HG03064 (cell line): ENCODE measurements around the gene GID8.
"Not testable (repeated sequence)": the region's sequence is repeated elsewhere in the genome, so short reads cannot be mapped to it uniquely, and the experiment has no call there.

Experiments used
- ATAC-seq: cut with Tn5 transposase; IDR thresholded peaks from one replicate; pipeline ENCODE4 v1.9.1; 2021; ENCODE audit warnings: low read depth; ENCODE audit not compliant: unreplicated experiment

GID8 gene

DNA sequence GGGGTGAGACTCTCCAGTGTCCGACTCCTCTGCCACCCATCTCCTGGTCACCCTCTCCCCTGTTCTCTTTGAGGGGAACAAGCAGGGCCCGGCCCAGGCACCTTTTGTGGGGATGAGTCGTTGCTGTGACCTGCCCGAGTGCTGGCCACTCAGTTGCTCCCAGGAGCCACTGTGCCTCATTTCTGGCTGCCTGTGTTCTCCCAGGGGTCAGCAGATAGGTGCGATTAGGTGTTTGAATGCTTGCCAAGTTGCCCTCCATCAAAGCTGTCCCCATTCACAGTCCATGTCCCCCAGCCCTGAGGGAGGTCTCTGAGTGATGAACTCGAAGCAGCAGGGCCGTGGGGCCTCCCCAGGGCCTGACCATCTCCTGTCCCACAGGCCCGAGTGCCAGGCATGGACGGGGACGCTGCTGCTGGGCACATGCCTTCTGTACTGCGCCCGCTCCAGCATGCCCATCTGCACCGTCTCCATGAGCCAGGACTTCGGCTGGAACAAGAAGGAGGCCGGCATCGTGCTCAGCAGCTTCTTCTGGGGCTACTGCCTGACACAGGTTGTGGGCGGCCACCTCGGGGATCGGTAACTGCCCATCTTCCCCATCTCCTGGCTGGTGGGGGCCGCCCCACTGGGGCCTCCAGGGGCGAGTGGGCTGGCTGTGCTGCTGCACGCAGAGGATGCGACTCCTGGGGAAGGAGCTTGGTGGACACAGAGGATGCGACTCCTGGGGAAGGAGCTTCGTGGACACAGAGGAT, 18.6 kb downstream of the GID8 start:
- no peak for ATAC-seq

DNA sequence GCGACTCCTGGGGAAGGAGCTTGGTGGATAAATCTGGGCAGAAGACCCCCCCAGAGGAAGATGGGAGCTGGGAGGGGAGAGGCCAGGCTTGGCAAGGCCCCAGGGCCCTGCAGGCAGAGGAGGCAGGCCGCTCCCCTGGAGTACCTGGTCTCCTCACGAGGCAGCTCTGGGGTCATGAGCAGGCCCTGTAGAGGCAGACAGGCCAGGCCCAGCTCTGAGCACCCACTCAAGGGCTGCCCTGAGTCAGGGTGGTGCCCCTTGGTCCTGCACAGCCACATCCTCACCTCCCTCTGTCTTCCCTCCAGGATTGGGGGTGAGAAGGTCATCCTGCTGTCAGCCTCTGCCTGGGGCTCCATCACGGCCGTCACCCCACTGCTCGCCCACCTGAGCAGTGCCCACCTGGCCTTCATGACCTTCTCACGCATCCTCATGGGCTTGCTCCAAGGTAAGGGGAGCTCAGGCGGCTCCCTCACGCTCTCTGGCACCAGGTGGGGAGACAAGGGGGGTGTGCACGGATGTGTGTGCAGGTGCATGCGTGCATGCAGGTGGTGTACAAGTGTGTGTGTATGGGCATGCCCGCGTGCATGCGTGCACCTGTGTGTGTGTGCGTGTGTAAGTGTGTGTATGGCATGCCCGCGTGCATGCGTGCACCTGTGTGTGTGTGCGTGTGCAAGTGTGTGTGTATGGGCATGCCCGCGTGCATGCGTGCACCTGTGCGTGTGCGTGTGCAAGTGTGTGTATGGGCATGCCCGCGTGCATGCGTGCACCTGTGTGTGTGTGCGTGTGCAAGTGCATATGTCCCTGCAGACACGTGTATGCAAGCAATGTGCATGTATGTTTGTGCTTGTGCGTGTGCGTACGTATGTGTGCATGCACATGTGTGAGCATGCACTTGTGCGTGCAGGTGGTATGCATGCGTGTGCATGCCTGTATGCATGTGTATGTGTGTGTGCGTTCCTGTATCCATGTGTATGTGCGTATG, 19.5 kb downstream of the GID8 start:
- ATAC-seq: no peak

DNA sequence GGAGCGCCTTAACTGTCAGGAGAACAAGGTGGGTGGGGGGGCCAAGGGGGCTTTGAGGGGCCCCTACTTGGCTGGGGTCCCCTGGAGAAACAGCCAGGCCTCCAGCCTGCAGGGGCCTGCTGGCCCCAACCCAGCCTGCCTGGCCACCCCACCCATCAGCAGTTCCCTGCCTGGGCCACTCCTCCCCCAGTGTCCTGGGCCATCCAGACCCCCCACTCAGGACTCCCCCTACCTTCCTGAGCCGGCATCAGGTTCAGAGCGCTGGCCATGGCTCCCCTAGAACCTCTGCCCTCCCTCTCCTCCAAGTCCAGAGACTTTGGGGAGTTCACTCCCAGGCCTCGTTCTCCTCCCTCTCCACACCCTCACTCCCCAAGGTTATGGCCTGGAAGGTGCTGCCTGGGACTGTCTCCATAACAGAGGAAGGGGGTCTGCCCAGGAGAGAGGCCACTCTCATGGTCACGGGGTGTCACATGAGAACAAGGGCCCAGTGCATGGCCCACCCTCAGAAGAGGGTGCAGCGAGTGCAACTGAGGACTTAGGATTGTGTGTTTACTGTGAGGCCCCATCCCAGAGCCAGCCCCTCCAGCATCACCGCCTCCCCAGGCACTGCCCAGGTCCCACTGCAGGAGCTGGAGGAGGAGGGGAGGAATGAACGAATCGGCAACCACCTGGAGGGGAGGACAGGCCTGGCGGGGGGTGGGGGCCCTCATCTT, 20.6 kb downstream of the GID8 start:
- no peak for ATAC-seq

DNA sequence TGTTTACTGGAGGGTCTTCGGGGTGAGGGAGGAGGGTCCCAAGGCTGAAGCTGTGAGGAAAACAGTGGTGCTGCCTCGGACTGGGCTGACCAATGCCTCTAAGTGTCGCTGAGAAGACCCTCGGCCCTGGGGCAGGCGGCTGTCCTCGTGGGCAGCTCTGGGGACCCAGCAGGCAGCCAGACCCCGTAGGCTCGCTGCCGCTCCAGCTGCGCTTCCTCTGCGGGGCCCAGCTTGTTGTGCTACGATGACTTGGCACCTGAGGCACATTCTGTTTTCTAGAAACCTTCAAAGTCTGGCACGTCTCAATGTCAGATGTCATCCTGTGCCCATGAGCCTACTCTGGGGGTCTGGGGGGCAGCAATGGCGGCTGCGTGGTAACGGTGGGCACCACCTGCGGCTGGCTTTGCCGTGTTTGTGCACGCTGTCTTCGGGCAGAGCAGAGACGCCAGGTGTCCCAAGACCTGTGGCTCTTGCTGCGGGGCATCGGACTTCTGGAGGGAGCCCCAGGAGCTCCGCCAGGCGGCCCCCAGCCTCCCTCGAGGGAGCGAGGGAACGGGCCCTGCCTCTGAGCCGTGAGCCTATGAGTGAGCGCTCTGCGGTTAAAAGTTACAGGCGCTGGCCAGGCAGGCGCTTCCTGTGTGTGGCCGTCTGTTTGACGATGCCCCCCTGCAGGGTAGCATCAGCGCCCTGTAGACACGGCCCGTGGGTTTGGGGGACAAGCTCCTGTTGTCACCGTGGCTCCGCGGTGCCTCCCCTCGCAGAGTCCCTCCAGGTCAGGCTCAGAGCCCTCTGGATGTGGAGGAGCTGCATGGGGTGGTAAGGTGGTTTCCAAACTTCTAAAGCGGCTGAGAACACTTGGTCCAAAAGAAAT, 21.4 kb downstream of the GID8 start:
- ATAC-seq: no peak

DNA sequence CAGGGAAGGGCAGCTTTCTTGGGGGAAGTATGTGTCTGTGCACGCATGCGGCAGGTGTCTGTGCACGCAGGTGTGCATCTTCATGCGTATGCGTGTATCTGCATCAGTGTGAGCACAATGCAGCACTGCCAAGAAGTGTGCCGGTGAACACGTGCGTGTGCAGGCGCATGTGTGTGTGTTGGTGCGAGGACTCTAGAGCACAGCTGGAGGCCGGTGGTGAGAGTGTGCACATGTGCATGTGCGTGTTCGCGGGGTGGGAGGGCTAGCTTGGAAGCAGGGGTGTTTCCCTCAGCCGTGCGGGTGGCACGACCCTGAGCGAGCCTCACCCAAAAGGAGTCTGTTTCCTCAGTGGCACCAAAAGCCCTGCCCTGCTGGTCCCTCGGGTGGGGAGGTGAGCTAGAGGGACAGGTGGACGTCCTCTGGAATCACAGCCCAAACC, 22.1 kb downstream of the GID8 start:
- no peak for ATAC-seq

DNA sequence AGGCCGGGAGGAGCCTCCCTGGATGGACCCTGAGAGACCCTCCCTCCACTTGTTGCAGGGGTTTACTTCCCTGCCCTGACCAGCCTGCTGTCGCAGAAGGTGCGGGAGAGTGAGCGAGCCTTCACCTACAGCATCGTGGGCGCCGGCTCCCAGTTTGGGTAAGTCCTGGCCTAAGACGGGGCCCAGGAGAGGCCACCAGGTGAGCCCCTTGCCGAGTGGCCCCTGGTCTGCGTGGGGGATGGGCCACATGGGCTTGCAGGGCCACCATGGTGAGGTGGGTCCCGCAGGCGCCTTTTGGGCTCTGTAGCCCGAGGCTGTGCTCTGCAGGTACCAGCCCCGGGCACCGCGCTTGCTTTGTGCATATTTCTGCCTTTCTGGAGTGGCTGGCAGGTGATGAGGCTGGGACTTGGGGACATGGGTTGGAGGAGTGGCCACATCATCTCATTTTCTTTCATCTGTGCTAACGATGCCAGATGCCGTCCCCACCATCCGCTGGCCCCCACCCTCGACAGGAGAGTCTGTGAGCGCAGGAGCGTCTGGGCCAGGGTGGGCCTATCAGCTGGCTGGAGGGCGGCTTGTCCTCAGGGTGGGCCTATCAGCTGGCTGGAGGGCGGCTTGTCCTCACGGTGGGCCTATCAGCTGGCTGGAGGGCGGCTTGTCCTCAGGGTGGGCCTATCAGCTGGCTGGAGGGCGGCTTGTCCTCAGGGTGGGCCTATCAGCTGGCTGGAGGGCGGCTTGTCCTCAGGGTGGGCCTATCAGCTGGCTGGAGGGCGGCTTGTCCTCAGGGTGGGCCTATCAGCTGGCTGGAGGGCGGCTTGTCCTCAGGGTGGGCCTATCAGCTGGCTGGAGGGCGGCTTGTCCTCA, 22.7 kb downstream of the GID8 start:
- ATAC-seq: not testable (repeated sequence)

DNA sequence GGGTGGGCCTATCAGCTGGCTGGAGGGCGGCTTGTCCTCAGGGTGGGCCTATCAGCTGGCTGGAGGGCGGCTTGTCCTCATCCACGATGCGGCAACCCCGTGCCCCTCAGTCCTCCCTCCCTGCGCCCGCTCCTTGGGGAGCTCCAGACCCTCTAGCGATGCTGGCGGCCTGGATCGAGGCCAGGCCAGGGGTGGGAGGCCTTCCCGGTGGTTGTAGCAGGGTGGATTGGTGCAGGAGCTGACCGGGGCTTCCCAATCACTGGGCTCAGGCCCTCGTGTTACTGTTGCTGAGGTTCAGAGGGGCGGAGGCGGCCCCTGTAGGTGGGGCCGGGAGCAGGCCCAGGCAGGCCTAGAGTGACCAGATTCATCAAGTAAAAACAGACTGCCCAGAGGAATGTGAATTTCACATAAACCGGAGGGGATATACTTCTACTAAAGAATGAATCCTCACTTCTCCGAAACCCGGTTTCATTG, 23.4 kb downstream of the GID8 start:
- no peak for ATAC-seq

DNA sequence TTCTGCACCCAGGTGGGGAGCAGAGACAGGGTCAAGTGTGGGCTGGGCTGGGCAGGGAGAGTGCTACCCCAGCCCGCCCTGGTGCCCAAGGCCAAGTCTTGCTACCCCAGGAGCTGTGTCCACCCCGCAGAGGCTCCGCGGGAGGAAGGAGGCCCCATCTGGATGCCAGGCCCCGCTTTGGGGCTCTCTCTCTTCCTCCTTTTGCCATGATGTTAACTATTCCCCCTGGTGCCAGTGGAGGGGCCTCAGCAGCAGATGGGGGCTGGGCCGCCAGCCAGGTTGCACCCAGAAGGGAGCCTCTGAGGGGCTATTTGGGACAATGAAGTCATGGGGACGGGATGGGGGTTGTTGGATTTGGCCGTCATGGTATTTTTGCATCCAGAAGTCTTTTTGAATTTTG, 23.9 kb downstream of the GID8 start:
- no peak for ATAC-seq

DNA sequence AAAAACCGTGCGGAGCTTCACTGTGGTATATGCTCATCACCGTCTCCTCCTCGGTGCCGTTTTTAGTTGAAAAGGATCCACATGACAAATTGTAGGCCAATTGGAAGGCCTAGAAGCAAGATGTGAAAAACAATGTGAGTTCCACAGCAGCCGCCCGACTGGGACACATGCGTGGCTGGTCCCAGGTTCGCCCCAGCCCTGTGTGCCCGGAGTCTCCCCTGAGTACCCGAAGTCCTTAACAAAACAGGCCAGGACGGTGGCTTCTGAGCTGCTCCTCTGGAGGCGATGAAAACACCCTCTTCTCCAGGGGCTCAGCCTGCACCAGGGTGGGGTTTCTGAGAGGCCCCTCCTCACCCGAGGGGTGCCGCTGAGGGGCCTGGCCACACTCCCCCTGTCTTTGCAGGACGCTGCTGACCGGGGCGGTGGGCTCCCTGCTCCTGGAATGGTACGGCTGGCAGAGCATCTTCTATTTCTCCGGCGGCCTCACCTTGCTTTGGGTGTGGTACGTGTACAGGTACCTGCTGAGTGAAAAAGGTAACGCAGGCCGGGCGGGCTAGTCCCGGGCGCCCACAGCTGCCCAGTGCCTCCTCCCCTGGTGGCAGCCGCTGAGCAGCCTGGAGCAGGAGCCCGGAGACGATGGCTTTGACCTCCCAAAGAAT, 24.4 kb downstream of the GID8 start:
- no peak for ATAC-seq

DNA sequence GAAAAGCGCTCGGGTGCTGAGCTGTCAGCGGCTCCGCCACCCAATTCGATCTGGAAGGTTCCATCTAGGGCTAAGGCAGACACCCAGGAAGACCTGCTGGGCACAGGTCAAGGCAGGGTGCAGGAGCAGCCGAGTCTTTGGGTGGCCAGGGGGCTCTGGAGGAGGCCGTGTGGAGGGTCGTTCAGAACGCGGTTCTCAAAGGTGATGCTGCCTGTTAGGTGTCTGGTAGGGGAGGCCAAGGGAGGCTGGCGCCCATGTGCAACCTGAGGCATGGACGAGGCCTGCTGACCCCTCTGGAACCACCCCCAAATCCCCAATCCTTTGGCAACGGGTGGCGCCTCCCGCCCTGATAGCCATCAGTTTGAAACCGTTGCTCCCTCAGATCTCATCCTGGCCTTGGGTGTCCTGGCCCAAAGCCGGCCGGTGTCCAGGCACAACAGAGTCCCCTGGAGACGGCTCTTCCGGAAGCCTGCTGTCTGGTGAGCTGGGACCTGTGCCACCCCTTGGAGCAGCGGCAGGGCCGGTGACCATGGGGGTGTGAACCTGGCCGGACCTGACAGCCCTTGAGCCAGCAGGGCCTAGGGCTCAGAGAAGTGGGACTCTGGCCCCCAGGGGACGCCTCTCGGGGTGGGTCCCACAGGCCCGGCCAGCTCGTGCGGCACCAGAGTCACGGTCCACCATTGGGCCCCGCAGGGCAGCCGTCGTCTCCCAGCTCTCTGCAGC, 25.1 kb downstream of the GID8 start:
- no peak for ATAC-seq

DNA sequence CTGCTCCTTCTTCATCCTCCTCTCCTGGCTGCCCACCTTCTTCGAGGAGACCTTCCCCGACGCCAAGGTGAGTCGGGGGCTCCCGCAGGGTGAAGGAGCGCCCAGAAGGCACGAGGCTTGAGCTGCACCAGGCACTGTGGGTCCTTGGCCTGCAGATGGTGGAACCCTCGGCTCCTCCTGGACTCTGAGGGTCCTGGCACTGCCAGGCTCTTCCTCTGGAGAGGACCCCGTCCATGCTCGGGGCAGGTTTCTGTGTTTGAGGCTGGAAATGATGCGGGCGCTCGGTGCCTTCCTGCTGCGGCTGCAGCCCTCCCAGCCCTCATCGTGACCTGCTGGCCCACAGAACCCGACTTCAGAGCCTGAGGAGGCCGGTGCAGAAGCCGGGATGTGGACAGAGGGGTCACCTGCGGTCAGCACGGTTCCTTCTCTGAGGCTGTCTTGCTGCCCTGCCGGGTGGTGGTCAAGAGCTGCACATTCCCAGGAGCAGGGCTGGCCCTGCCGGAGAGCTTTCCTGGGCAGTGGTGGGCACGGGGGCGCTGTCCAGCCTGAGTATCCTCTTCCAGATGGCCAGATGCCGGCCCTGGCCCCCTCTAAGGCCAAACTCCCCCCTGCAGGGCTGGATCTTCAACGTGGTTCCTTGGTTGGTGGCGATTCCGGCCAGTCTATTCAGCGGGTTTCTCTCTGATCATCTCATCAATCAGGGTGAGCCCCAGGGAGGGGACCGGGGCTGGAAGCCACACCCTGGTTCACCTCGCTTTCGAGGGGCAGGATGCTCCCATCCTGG, 25.9 kb downstream of the GID8 start:
- no peak for ATAC-seq

DNA sequence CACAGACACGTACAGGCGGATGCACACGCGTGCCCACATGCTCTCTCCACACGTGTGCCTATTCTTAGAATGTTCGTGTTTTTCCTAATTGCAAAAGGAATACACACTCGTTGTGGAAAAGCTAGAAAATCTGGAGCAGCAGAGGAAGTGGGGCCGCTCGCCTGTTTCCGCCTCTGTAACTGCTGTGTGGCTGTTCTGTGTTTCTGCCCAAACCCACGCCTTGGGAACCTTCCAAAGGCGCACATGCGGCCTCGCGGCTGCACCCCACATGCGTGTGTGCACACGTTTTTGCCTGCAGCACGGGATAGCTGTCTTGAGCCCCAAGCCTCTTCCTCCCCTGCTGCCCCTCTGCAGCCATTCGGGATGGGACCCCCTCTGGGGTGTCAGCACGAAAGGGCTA, 26.8 kb downstream of the GID8 start:
- no peak for ATAC-seq

DNA sequence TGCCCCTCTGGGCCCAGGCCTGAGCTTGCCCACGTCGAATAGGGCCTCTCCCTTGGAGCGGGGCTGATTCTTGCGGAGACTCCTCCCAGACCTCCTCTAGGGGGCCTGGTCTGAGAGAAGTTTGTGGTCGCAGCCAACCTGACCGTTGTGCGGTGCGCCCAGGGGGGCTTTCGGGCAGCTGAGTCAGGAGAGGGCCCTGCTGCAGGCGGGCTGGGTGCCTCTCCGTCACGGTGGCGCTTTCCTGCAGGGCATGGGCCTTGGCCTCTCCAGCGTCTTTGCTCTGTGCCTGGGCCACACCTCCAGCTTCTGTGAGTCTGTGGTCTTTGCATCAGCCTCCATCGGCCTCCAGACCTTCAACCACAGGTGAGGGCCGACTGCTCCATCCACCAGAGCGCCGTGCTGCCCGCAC, 27.4 kb downstream of the GID8 start:
- ATAC-seq: no peak

DNA sequence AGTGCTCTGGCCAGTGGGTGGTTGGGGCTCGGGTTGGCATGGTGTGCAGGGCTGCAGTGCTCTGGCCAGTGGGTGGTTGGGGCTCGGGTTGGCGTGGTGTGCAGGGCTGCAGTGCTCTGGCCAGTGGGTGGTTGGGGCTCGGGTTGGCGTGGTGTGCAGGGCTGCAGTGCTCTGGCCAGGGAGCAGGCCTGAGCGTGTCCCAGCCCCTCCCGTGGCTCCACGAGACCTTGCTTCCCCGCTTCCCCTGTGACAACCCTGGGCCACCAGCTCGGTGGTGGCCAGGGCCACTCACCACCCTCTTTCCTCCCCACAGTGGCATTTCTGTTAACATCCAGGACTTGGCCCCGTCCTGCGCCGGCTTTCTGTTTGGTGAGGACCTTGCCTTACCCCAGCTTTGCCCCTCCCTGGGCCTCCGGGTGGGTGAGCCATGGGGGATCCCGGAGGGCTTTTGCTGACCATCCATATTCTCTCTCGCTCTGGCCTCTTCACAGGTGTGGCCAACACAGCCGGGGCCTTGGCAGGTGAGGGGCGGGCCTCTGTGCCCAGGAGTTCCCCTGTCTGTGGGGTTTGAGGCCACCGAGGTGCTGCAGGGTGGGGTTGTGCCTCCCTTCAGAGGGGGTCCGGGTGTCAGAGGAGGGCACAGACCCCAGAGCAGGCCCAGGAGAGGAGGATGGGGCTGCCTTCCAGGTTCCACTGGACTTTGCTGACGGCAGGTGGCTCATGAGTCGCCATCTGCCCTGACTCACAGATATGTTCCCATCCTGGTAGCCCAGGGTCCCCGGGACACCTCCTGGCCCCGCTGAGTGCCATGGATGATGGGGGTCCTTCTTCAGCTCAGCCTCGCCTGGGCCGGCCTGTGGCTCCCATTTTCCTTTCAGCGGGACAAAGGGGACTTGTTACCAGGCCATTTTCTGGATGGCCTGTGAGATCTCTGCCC, 28.5 kb downstream of the GID8 start:
- no peak for ATAC-seq

DNA sequence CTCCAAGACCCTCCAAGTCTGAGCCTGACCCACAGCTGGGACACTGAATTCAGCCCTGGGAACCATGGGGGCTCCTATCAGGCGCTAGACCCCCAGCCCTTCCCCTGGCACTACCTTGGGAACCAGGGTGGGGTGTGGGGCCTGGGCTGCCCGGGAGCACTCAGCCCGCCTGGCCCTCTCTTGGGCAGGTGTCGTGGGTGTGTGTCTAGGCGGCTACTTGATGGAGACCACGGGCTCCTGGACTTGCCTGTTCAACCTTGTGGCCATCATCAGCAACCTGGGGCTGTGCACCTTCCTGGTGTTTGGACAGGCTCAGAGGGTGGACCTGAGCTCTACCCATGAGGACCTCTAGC, 29.2 kb downstream of the GID8 start:
- no peak for ATAC-seq
